ENCODE data around the gene LHX3.

LHX3 gene

DNA sequence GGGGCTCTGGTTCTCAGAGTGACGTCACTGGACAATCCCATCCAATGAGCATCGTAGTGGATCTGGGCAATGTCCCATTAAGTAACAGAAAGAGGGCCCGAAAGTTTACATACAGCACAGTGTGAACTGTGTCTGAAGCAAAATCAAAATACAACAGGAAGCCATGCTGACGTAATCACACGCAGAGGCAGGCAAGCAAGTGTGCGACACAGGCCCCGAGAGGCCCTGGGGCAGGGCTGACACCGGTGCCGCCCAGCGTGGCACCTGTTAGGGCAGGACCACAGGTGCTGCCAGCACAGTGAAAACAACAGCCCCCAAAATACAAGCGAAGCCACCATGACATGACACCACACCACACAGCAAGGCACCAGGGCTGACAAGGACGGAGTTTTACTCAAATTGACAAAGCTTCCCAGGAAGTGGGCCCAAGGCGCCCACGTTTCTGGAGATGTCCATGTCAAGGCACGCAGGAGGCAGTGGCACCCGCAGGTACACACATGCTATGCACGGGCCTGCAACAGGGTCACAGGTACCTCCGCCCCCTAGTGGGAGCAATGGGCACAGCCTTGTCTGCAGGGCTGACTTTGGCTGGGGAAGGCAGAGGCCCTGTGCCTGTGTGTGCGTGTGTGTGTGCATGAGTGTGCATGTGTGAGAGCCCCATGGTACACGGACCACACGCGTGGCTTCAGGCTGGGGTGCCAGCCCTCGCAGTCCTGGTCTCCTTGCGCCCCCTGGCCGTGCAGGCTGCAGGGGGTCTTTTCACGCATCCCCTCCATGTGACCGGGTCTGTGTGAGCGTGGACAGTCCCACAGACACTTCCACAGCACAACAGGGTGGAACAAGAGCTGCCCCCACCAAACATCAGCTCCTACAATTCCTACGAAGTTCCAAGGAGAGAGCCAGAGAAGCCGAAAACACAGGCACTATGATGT is 21.1 kb upstream of the LHX3 start:
- DNase-seq, result peak; percentile 79

GRCh38 chr9:136225366-136225747 is 20.4 kb upstream of the LHX3 start:
- DNase-seq, result no peak

GRCh38 chr9:136223871-136224640 is 19.1 kb upstream of the LHX3 start:
- DNase-seq, result no peak

- DNase-seq, result no peak
Measured at GRCh38 chr9:136222906-136223285, 18.0 kb upstream of the LHX3 start.

DNA sequence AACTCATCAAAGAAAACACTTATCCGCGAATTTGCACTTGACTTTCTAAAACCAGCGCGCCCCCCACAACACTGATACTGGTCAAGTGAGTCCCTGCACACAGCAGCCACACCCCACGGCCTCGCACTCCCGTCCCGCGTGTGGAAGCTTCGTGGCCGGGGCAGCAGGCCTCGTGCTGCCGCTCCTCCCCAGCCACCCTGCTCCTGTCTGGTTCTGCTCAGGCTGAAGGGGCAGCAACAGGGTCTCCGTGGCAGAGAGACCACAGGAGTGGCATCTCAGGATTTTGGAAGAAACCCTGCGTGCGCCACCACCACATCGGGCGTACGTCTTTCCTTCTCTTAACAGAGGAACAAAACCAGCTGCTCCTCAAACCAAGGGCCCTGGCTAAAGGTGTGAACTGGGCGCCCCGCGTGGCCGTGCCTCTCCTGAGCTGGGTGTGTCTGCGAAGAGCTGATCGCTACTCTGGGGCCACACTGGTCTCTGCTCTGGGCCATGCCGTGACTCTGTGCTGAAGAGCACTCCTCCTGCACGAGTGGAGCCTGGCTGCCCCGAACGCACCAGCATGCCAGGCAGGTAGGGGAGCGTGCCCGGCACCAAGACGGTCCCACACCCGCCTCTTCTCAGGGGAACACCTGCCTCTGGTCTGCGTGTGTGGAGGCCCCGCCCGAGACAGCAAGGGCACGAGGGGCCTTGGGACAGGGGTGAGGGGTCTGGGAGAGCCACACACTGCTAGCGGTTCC is 17.4 kb upstream of the LHX3 start:
- no peak for DNase-seq

- peak; percentile 37 for DNase-seq
Measured at GRCh38 chr9:136220017-136220729, 15.2 kb upstream of the LHX3 start.

DNA sequence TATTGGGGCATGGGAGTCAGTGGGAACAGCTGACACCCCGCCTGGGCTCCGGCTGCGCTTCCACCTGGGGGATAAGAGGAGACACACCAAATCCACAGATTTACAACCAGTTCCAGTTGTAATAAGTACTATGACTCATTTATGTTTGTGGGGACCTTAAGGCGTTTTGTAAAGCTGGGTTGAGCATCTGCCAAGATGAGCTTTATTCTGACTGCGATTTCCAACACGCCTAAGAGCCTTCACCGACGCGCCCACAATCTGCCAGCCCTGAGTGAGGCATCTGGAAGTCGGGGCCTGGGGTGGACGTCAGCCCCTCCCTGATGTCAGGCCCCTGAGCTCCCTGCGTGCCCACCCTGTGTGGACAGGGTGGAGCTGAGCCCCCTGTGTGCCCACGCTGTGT is 14.3 kb upstream of the LHX3 start:
- DNase-seq, result no peak

DNA sequence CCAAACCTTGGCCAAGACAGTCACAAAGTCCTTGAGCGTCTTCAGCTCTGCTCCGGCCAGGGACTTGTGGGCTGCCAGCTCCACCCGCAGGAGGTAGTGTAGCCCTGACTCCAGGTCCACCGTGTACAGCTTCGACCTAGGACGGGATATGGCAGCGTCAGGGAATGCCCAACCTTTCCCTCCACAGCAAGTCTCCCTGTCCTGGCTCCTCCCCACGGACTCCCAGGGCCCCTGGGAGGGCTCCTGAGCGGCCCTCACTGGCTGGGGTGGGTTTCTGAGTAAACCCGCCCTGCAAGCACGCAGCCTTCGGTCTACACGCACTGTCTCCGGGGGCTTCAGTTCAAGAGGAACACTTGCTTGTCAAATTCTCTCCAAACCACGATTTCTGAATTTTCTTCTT is 13.7 kb upstream of the LHX3 start:
- DNase-seq, result no peak

- no peak for DNase-seq
Measured at GRCh38 chr9:136218271-136218670, 13.3 kb upstream of the LHX3 start.

- no peak for DNase-seq
Measured at GRCh38 chr9:136216541-136217244, 11.8 kb upstream of the LHX3 start.

- DNase-seq, result no peak
Measured at GRCh38 chr9:136213733-136214132, 8.8 kb upstream of the LHX3 start.

DNA sequence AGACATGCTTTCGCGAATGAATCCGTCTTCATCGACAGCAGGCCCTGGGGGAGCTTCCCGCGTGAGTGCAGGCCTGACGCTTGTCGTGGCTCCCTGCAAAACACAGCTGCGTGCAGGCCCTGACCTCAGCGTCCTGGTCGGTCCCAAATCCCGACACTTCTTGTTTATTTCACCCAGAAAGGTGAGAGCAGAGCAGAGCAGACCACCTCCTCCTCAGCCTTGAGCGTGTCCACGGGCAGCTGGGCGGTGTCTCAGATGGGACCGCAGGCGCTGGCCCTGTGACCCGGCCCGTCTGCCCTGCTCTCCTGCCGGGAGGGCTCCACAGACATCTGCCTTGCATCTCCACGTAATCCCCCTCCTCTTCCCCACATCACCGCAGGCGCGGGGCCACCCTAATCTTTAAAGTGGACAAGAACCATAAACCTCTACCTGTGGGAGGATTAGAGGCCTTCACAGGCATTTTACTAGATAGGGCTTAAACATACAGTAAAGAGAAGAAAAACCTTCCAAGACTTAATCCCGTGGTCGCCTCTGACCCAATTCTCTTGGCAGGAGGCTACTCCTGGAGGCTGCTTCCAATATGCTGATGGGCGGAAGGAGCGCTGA is 7.5 kb upstream of the LHX3 start:
- no peak for DNase-seq

DNA sequence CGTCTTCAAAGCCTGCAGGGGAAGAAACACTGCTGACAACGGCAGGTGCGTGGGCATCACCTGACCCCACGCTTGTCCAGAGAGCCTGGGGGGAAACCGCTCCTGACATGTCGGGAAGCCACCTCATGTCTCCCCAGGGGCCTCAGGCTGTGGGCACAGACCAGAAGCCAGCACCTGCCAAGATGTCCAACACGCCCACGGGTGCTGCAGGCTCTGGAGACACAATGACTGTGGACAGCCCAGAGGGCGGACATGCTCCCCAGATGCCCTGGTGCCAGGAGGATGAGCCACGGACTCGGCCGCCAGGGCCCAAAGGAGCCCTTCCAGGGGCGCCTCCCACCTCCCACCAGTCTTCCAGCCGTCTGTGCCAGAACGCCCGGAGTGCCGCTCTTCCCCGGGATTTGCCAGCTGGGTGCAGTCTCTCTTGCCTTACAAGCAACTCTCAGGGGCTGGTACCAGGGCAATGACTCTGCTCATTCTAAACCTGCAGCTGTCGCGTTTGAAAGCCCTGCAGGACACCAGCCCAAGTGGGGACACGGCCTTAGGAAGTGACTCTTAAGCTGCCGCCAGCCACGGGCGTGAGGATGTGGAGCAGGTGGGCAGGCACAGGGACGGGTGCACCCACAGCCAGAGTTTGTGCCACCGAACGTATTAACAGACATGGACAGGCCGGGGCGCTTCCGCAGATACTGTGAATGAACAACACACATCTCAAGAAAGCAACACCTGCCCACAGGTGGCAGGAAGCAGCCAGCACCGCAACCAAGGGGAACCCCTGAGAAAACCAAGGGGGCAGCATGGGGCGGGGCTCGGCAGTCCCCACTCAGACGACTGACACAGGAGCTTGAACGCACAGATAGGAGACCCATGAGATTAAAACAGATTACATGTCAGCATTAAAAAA is 6.8 kb upstream of the LHX3 start:
- DNase-seq, result no peak

- DNase-seq, result no peak
Measured at GRCh38 chr9:136211006-136211405, 6.1 kb upstream of the LHX3 start.

GRCh38 chr9:136210276-136210675 is 5.3 kb upstream of the LHX3 start:
- no peak for DNase-seq

DNA sequence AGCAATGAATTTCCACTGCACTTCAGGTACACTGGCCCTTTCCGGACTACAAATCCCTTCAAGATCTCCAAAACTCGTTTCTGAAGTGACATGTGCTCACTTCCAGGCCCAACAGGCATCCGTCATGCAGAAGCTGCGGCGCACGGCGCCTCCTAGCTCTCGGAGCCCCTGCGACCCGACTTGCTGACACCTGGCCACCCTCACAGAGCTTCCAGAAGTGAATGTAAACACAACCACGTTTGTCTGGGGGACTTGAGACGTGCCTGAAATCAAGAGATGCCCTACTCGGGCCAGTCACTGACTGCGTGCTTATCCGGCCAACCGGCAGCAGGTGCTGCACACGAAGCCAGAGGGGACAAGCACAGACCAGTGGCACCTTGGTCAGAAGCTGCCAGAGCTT is 4.9 kb upstream of the LHX3 start:
- no peak for DNase-seq

DNA sequence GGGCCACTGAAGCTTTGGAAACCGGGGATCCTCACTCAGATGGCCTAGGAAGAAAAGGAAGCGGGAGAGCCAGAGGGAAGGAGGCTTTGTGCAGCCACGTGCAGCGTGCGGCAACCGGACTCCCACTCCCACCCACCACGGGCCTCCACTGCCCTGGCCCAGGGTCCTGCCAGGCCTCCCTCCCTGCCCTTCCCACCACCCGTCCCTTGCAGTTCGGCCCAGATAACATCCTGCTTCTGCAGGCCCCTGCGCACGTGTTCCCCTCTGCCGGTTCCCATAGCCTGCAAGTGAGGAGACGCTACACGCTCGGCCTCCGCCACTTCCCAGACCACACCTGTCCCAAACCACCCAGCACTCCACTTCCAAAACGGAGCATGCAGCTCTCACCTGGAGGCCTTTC is 4.3 kb upstream of the LHX3 start:
- DNase-seq, result no peak

DNA sequence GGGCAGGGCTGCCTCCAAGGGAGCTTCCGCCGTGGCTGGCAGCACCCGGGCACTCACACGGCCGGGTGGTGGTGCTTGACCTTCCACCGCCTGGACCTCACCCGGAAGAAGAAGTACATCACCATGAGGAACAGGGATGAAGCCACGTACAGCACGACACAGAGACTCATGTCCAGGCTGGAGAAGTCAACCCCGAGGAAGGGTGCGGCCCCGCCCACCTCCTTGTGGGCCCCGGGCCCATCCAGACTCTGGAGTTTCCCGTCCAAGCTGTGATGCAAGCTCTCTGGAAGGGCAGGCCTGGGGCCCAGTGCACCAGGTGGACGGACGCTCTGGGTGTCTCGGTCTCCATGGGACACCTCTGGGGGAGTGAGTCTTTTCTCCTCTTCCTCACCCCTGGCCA is 3.7 kb upstream of the LHX3 start:
- no peak for DNase-seq

DNA sequence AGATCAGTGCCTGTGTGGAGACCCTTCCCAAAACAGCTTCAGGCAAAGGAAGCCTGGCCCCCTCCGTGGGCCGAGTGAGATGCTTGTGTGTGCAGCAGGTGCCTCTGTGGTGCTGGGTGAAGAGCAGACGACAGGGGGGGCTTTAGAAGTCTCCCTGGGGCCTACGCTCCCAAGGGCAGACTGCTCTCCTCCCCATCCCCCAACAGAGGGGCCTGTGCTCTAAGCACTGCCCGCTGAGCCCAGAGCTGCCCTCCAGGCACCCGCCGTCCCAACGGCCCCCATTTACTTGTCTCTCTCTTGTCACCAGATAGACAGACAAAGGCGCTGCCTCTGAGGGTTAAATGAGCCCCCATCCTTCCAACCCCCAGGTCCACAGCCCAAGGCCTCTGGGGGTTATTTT is 2.7 kb upstream of the LHX3 start:
- DNase-seq, result no peak

DNA sequence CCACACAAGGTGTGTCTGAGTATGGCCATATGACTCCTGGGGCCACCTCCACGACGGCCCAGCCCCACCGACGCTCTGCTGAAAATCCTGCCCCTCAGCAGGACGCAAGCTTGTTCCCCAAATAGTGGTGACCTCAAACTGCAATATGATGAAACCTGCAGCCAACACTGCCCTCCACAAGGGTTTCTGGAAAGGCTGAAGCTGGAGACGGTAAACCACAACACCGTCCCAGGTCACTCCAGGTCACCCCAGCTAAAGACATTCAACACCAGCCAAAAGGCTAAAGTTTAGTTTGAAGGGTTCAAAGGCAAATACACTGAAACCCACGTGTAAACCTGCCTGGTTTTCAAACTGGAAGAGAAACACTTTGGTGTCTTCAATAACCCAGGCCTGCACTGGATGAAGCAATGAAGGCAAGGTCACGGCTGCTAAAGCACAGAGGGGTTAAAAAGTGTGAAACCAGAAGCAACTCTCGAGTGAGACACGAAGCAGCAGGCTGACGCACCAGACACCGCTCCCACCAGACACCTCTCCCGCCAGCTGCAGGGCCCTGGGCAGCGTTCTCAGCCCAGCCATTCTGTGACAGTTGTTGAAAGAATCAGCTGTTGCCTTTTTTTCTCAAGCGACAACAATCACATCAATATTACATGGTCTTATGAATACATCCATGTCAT is 1.8 kb upstream of the LHX3 start:
- DNase-seq, result no peak
